ENCODE results near the gene GADD45B.

GADD45B gene

GRCh38 chr19:2519482-2519881 is 43.6 kb downstream of the GADD45B start:
- no peak for DNase-seq

- DNase-seq, result no peak
Observed at GRCh38 chr19:2523630-2524311, 47.8 kb downstream of the GADD45B start.

- DNase-seq, result no peak
Observed at GRCh38 chr19:2524361-2524839, 48.5 kb downstream of the GADD45B start.

- DNase-seq, result no peak
Observed at GRCh38 chr19:2524840-2525723, 49.2 kb downstream of the GADD45B start.

- DNase-seq, result no peak
Observed at GRCh38 chr19:2527171-2527570, 51.2 kb downstream of the GADD45B start.

GRCh38 chr19:2527686-2528085 is 51.8 kb downstream of the GADD45B start:
- no peak for DNase-seq

Data from bone marrow (tissue), 2 donors.